GM19099 (cell line): ENCODE data around the gene SIGLEC7.
A peak's percentile ranks its signal among the peaks of the same experiment; 100 is the strongest.

ENCODE experiments used
- POLR2A ChIP-seq: IDR thresholded peaks from 3 replicates; pipeline ENCODE4 v1.6.1; 2011; ENCODE audit warnings: low read depth; ENCODE audit not compliant: insufficient read length; ENCODE audit errors: extremely low read depth

SIGLEC7 gene

GRCh38 chr19:51108066-51108804 is 33.9 kb upstream of the SIGLEC7 start, which contains the start of gene CTU1:
Gene CTU1 (minus strand): TSS chr19:51108409. CDS start chr19:51104569, 3,840 bp downstream.
- peak; percentile 81 for TF ChIP-seq POLR2A

- no peak for TF ChIP-seq POLR2A
Measured at GRCh38 chr19:51108805-51109146, 33.3 kb upstream of the SIGLEC7 start.

- no peak for TF ChIP-seq POLR2A
Measured at GRCh38 chr19:51110666-51110971, 31.5 kb upstream of the SIGLEC7 start.

- no peak for TF ChIP-seq POLR2A
Measured at GRCh38 chr19:51111606-51112005, 30.5 kb upstream of the SIGLEC7 start.

- TF ChIP-seq POLR2A, result no peak
Measured at GRCh38 chr19:51114087-51114729, 27.9 kb upstream of the SIGLEC7 start.

GRCh38 chr19:51116736-51117286 is 25.3 kb upstream of the SIGLEC7 start:
- TF ChIP-seq POLR2A, result no peak

- no peak for TF ChIP-seq POLR2A
Measured at GRCh38 chr19:51119101-51119500, 23.0 kb upstream of the SIGLEC7 start.

GRCh38 chr19:51119611-51120010 is 22.5 kb upstream of the SIGLEC7 start:
- TF ChIP-seq POLR2A, result no peak

- no peak for TF ChIP-seq POLR2A
Measured at GRCh38 chr19:51120160-51120559, 21.9 kb upstream of the SIGLEC7 start.

- TF ChIP-seq POLR2A, result no peak
Measured at GRCh38 chr19:51121257-51121656, 20.8 kb upstream of the SIGLEC7 start.

- no peak for TF ChIP-seq POLR2A
Measured at GRCh38 chr19:51122112-51122981, 19.8 kb upstream of the SIGLEC7 start.

- TF ChIP-seq POLR2A, result no peak
Measured at GRCh38 chr19:51123381-51123800, 18.7 kb upstream of the SIGLEC7 start.

GRCh38 chr19:51123802-51124201 is 18.3 kb upstream of the SIGLEC7 start:
- no peak for TF ChIP-seq POLR2A

GRCh38 chr19:51124216-51124615 is 17.9 kb upstream of the SIGLEC7 start:
- TF ChIP-seq POLR2A, result no peak

- no peak for TF ChIP-seq POLR2A
Measured at GRCh38 chr19:51124729-51125128, 17.4 kb upstream of the SIGLEC7 start, which contains the start of gene SIGLEC9. Gene SIGLEC9 (plus strand): TSS chr19:51124906. CDS start chr19:51124975, 69 bp downstream.
